ENCODE measurements around the gene CHRD. TPM values are rescaled to one million over a fixed set of nuclear protein-coding genes. Genes with fewer than 3 reads are reported as not detected.

The CHRD gene
- 0.16 and 0.69 TPM in 2 replicates for total RNA-seq

DNA sequence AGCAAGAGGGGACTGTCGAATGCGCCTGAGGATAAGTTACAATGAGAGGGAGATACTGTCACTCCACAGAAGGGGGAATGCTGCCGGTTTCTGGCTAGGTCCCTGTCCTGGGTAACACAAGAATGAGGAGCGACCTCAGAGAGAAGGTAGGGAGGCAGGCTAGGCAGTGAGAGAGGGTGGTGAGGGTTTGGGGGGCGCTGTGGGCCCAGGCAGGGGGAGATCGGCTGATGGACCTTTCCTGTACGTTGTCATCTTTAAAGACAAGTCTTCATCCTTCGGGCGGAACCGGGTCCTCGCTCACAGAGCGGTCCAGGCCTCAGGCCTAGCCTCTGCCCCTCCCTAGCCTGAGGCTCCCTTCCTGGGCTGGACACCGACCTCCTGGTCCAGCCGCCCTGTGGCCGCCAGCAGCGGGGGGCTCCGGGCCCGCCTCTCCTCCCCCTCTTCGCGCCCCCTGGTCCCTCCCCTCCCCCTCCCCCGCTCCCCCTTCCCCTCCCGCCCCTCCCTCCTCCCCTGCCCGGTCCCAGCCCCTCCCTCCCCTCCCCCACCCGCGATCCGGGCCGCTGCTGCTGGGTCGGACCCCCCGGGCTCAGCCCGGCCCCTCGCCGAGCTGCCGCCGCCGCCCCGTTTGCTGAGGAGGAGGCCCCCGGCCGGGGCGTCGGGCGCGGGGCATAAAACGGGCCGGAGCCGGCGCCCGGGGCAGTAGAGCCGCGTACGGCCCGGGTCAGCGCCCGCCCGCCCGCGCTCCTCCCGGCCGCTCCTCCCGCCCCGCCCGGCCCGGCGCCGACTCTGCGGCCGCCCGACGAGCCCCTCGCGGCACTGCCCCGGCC, at the start of gene CHRD:
Gene CHRD (plus strand): TSS at position 697 of the 827 bp plus-strand sequence. CDS start 265 bp downstream, outside the sequence.

DNA sequence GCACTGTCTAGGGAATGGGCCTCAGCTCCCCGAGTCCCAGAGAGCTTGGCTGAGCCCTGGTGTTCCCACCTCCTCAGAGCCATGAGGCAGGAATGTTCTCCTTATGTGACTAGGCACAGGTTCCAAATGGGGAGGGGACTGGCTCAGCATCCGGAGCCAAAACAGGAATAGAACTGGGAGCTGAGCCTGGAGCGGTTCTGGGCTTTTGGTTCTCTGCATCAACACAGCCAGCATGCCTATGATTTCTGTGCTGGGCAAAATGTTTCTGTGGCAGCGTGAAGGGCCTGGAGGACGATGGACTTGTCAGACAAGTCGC, 42.5 kb upstream of the CHRD start, which contains the start of gene FAM131A:
Gene FAM131A (plus strand): TSS at position 202 of the 316 bp plus-strand sequence. CDS start 31 bp downstream, at position 233.

DNA sequence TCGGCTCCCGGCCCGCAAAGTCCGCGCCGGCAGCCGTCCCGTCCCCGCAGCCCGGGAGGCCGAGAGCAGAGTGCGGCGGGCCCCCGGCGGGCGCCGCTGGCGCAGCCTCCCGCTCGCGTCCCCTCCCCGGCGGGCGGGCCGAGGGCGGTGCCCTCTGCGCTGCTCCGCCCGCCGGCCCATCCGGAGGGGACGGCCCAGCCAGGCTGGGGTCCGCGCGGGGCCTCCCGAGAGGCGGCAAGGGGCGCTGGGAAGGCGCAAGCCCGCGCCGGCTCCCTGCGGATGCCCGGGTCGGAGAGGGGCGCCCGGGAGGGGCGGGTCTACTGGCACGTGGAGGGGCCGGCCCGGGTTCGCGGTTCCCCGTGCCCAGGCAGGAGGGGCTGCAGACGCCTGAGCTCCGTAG, 18.3 kb upstream of the CHRD start, which contains the start of the genes CLCN2 and POLR2H:
Gene CLCN2 (minus strand): TSS at position 74 of the 400 bp plus-strand sequence. CDS start 126 bp downstream, outside the sequence.
Gene POLR2H (plus strand): TSS at position 179 of the 400 bp plus-strand sequence. CDS start 1,783 bp downstream, outside the sequence.

DNA sequence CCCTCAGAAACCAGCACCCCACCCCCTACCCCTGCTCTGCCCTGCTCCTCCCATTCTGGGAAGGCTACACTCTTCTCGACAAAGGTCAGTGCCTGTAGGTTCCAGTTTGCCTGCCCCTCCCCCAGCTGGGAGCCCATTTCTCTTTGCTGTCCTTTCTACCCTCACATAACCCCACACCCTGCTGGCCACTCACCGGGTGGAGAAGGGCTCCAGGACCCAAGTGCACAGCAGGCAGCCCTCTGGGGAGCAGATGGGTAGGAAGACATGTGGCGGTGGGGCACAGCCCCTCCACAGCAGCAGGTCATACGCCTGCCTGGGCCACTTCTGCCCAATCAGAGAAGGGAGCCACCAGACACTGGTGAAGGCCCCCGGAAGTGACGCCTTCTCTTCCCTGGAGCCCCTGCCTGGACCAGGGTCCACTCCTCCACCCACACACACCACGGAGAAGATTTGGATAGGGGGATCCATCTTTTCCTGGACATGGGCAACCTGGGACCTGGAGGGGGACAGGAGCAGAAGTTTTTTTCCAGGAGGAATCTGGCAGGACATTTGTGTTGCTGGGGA, 1.9 kb upstream of the CHRD start, which contains the start of gene THPO:
Gene THPO (minus strand): TSS at position 326 of the 564 bp plus-strand sequence. CDS start 1,948 bp downstream, outside the sequence.

Other genes starting within 250 kb of the CHRD start
- 31.7 and 50.0 TPM in 2 replicates for gene EIF2B5, start 244.7 kb upstream of the CHRD start, total RNA-seq
- gene DVL3, start 224.7 kb upstream of the CHRD start, total RNA-seq = 15.9 and 28.8 TPM in 2 replicates
- gene AP2M1, start 205.2 kb upstream of the CHRD start, total RNA-seq = 396 and 554 TPM in 2 replicates
- gene ABCF3, start 193.9 kb upstream of the CHRD start, total RNA-seq = 38.5 and 54.1 TPM in 2 replicates
- gene VWA5B2, start 150.5 kb upstream of the CHRD start, total RNA-seq = 0.13 TPM in 1 of 2 replicates, not detected in the other
- 14.6 and 43.5 TPM in 2 replicates for gene ALG3, start 131.1 kb upstream of the CHRD start, total RNA-seq
- gene EEF1AKMT4, start 130.4 kb upstream of the CHRD start, total RNA-seq = 3.2 and 3.4 TPM in 2 replicates
- gene CAMK2N2, start 118.5 kb upstream of the CHRD start, total RNA-seq = 0.13 TPM in 1 of 2 replicates, not detected in the other
- gene ECE2, start 104.0 kb upstream of the CHRD start, total RNA-seq = not detected in 2 replicates
- 371 and 561 TPM in 2 replicates for gene PSMD2, start 80.8 kb upstream of the CHRD start, total RNA-seq
- gene EIF4G1, start 65.4 kb upstream of the CHRD start, total RNA-seq = 301 and 661 TPM in 2 replicates
- 16.4 and 43.0 TPM in 2 replicates for gene FAM131A, start 42.5 kb upstream of the CHRD start, total RNA-seq
- 1.3 and 2.6 TPM in 2 replicates for gene CLCN2, start 18.4 kb upstream of the CHRD start, total RNA-seq
- 74.5 and 97.8 TPM in 2 replicates for gene POLR2H, start 18.3 kb upstream of the CHRD start, total RNA-seq
- gene THPO, start 1.8 kb upstream of the CHRD start, total RNA-seq = not detected in 2 replicates
- under 0.01 TPM in 2 replicates for gene EPHB3, start 181.7 kb downstream of the CHRD start, total RNA-seq